ENCODE data around the gene OR2D2. TPM values are rescaled to one million over a fixed set of nuclear protein-coding genes. Genes with fewer than 3 reads are reported as not detected.
"Not testable (repeated sequence)": the region's sequence is repeated elsewhere in the genome, so short reads cannot be mapped to it uniquely, and the experiment has no call there.

OR2D2 gene
- total and polyA plus RNA-seq, 12 donors = 0.11 to 0.34 (median 0.28) TPM; not detected in 9

DNA sequence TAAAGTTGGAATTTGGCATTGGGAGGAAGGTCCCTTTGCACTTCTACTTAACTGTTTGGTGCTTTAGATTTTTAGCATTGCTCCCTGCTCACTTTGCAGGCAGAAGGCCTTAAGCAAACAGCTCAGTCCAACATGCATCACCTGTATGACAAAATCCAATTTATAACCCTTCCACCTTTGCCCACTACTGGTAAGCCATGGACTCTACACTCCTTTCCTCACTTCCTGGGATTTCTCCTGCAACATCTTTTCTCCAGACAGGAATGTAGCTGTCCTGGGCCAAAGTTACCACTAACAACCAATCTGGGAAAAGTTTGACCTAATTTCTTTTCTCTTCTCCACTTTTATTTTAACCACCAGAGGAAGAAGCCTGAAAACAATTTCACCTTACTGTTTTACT is 1.8 kb upstream of the OR2D2 start:
- Histone ChIP-seq H3K4me1 (replicated peaks in 1 of 2) (no peaks in the 10 kb centered on the region), H3K36me3 (replicated peaks in 1 of 2) (no peaks in the 10 kb centered on the region), H3K4me3 (no peak overlapping the region), H3K27ac (no peak overlapping the region), H3K27me3 (peaks cover 4% of the 10 kb centered on the region), H3K9me3 (replicated peaks in 1 of 3) (no peaks in the 10 kb centered on the region)
- intact Hi-C loops (cut with DNase I) = no loop called here
- no peak for DNase-seq
- TF ChIP-seq POLR2A (IDR thresholded peaks at IDR 0.05) = no peak
- TF ChIP-seq, protein P1, sequence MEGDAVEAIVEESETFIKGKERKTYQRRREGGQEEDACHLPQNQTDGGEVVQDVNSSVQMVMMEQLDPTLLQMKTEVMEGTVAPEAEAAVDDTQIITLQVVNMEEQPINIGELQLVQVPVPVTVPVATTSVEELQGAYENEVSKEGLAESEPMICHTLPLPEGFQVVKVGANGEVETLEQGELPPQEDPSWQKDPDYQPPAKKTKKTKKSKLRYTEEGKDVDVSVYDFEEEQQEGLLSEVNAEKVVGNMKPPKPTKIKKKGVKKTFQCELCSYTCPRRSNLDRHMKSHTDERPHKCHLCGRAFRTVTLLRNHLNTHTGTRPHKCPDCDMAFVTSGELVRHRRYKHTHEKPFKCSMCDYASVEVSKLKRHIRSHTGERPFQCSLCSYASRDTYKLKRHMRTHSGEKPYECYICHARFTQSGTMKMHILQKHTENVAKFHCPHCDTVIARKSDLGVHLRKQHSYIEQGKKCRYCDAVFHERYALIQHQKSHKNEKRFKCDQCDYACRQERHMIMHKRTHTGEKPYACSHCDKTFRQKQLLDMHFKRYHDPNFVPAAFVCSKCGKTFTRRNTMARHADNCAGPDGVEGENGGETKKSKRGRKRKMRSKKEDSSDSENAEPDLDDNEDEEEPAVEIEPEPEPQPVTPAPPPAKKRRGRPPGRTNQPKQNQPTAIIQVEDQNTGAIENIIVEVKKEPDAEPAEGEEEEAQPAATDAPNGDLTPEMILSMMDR (IDR thresholded peaks at IDR 0.05) = no peak

DNA sequence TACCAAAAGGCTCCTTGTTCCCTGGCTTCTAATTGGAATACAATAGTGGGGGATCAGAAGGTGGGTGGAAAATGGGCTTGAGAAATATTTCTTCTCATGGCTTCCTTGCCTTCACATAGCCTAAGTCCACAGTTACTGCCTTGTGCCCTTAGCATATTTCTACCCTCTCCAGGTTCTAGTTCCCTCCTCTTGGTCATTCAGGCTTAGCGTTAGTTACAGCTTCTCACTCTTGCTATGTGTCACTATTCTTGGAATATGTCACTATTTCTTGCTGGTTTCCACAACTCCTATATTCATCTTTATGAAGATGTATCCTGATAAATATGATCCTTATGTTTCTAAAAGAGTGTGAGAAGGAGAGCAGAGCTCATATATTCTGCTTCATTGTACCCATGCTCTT is 2.5 kb downstream of the OR2D2 start:
- Histone ChIP-seq H3K4me1 (replicated peaks in 1 of 2) (no peaks in the 10 kb centered on the region), H3K27me3 (peaks cover 4% of the 10 kb centered on the region), H3K9me3 (replicated peaks in 1 of 3) (no peaks in the 10 kb centered on the region), H3K4me3 (no peak overlapping the region), H3K27ac (no peak overlapping the region), H3K36me3 (replicated peaks in 1 of 2) (no peaks in the 10 kb centered on the region)
- TF ChIP-seq POLR2A (IDR thresholded peaks at IDR 0.05) = no peak
- TF ChIP-seq, protein P1 (IDR thresholded peaks at IDR 0.05) = no peak
- DNase-seq = no peak
- intact Hi-C loops (cut with DNase I) = no loop called here
- 83 to 96% (median 89%) methylated on average over 1 of the region's 1 CpG for WGBS, 4 donors

DNA sequence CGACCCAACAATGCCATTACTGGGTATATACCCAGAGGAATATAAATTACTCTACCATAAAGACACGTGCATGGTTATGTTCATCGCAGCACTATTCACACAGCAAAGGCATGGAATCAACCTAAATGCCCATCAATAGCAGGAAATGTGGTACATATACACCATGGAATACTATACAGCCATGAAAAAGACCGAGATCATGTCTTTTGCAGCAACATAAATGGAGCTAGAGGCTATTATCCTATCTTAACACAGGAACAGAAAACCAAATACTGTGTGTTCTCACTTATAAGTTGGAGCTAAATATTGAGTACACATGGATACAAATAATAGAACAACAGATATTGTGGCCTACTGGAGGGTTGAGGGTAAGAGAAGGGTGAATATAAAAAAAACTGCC is 3.5 kb downstream of the OR2D2 start:
- DNase-seq = no peak
- intact Hi-C loops (cut with DNase I) = no loop called here
- no peak overlapping the region for H3K4me3 ChIP-seq
- H3K36me3 ChIP-seq (replicated peaks in 1 of 2) = no peaks in the 10 kb centered on the region
- no peaks in the 10 kb centered on the region for H3K4me1 ChIP-seq (replicated peaks in 1 of 2)
- H3K9me3 ChIP-seq (replicated peaks in 1 of 3) = no peaks in the 10 kb centered on the region
- H3K27ac ChIP-seq = no peak overlapping the region
- WGBS, 4 donors = 81 to 91% (median 85%) methylated on average over 4 of the region's 4 CpGs
- peaks cover 4% of the 10 kb centered on the region for H3K27me3 ChIP-seq
- TF ChIP-seq POLR2A (IDR thresholded peaks at IDR 0.05) = no peak
- TF ChIP-seq, protein P1 (IDR thresholded peaks at IDR 0.05) = no peak

DNA sequence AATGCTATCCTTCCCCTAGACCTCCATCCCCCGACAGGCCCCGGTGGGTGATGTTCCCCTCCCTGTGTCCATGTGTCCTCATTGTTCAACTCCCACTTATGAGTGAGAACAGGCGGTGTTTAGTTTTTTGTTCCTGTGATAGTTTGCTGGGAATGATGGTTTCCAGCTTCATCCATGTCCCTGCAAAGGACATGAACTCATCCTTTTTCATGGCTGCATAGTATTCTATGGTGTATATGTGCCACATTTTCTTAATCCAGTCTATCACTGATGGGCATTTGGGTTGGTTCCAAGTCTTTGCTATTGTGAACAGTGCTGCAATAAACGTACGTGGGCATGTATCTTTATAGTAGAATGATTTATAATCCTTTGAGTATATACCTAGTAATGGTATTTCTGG is 4.6 kb downstream of the OR2D2 start:
- WGBS, 4 donors = 76 to 96% (median 90%) methylated on average over 5 of the region's 5 CpGs
- intact Hi-C loops (cut with DNase I); H3K27me3 ChIP-seq: not testable (repeated sequence)

DNA sequence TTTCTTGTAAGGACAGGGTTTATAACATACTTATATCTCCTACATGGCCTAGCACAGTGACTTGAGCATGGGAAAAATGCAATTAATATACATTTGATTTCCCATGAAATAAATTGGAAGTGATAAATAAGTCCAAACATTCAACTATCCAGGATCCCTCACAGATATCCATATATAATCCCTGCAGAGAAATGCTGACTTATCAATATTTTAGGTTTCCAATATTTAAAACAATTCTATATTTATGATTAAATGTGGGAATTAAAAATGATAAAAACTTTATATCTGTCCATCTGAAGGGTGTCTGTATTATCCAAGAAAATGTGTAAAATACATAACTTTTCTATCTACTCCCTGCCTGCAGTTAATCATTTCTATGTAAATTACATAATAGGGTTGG is 9.5 kb downstream of the OR2D2 start:
- Histone ChIP-seq H3K27me3 (no peaks in the 10 kb centered on the region), H3K36me3 (replicated peaks in 1 of 2) (no peaks in the 10 kb centered on the region), H3K27ac (no peak overlapping the region), H3K4me1 (replicated peaks in 1 of 2) (no peaks in the 10 kb centered on the region), H3K4me3 (no peak overlapping the region), H3K9me3 (replicated peaks in 1 of 3) (no peaks in the 10 kb centered on the region)
- TF ChIP-seq, protein P1 (IDR thresholded peaks at IDR 0.05) = no peak
- TF ChIP-seq POLR2A (IDR thresholded peaks at IDR 0.05) = no peak
- no peak for DNase-seq
- intact Hi-C loops (cut with DNase I) = no loop called here

More for the DNA sequence above, 4.6 kb downstream of the OR2D2 start:
- not testable (repeated sequence) for H3K36me3 ChIP-seq (replicated peaks in 1 of 2); H3K9me3 ChIP-seq (replicated peaks in 1 of 3); DNase-seq; H3K27ac ChIP-seq; H3K4me1 ChIP-seq (replicated peaks in 1 of 2); H3K4me3 ChIP-seq
